ENCODE measurements around the gene KANK4.

GRCh38 chr1:62312698-62313097 lies 6.5 kb downstream of the KANK4 start:
- TF ChIP-seq CTCF (conservative IDR thresholded peaks at IDR 0.05; ENCODE audit: low read length), result no peak
- TF ChIP-seq EZH2phosphoT487 (IDR thresholded peaks at IDR 0.05; ENCODE audit: borderline replicate concordance), result no peak

All from Loucy (cell line).